Body of pancreas (tissue), 4 donors: Measurements from ENCODE around the gene ANTKMT. TPM values are rescaled to one million over a fixed set of nuclear protein-coding genes. Genes with fewer than 3 reads are reported as not detected.

ENCODE experiments used
- ATAC-seq: fragments of 150-250 bp; one replicate; pipeline ENCODE4 v1.9.1; 2016
- DNase-seq, 4 donors: peaks; one replicate each; pipeline ENCODE4 v3.0.0-alpha.2; 2019
- H3K27ac ChIP-seq, 4 donors: fragments of 200-600 bp; sonication (generic); 1 replicate in 3 of 4; 2 replicates in 1 of 4; pipeline versions ENCODE4 v1.5.1 to v1.6.1; 2016 to 2019; ENCODE audit warnings: mild to moderate bottlenecking in 1 of 4, mixed read lengths in 1 of 4, moderate library complexity in 1 of 4
- H3K27me3 ChIP-seq, 2 donors: fragments of 200-600 bp; sonication (generic); one replicate each; pipeline ENCODE4 v1.6.0; 2016; ENCODE audit warnings: mild to moderate bottlenecking in 1 of 2
- H3K36me3 ChIP-seq, 2 donors: fragments of 200-600 bp; sonication (generic); replicated peaks in 1 of 2; 2 replicates each; pipeline ENCODE4 v1.5.1; 2016; ENCODE audit warnings: low read depth in 2 of 2; ENCODE audit not compliant: insufficient read depth in 1 of 2
- H3K4me1 ChIP-seq: fragments of 200-600 bp; sonication (generic); one replicate; pipeline ENCODE4 v1.6.0; 2016
- H3K4me3 ChIP-seq, 2 donors: fragments of 200-600 bp; sonication (generic); 1 replicate in 1 of 2; 2 replicates in 1 of 2; pipeline ENCODE4 v1.5.1; 2016 to 2019
- H3K9me3 ChIP-seq, 3 donors: fragments of 200-600 bp; sonication (generic); 1 replicate in 2 of 3; 2 replicates in 1 of 3; pipeline ENCODE4 v1.5.1; 2016
- POLR2A ChIP-seq, 3 donors: fragments of 450-650 bp; IDR thresholded peaks; one replicate each; pipeline ENCODE4 v1.6.1; 2016; ENCODE audit warnings: antibody characterized with exemption in 3 of 3, mild to moderate bottlenecking in 2 of 3
- WGBS, 2 donors: methylation state at CpG; one replicate each; pipeline ENCODE4 v1.1.5; 2017; 5-methylcytosine and 5-hydroxymethylcytosine counted together
- intact Hi-C: fragments of 100-400 bp; cut with DNase I; formaldehyde crosslinking; loops from one replicate; pipeline ENCODE4 v1.15.1; 2023
- total RNA-seq, 2 donors: library from RNA; depleted of rRNA; stranded (reverse); fragments of >200 nt; gene quantifications; one replicate each; pipeline ENCODE4 v1.1.0, GENCODE V29; 2016
- TF ChIP-seq, protein P1 (sequence below), 7 experiments: fragments of 450-650 bp in 4 of 7; fragments of 200-600 bp in 3 of 7; sonication (generic) in 3 of 7; IDR thresholded peaks; one replicate each; pipeline ENCODE4 v1.5.1; 2016 to 2019; ENCODE audit warnings: antibody characterized with exemption in 7 of 7

The ANTKMT gene
- total RNA-seq, 2 donors from 2014 or later, result 71.6 to 189 TPM

DNA sequence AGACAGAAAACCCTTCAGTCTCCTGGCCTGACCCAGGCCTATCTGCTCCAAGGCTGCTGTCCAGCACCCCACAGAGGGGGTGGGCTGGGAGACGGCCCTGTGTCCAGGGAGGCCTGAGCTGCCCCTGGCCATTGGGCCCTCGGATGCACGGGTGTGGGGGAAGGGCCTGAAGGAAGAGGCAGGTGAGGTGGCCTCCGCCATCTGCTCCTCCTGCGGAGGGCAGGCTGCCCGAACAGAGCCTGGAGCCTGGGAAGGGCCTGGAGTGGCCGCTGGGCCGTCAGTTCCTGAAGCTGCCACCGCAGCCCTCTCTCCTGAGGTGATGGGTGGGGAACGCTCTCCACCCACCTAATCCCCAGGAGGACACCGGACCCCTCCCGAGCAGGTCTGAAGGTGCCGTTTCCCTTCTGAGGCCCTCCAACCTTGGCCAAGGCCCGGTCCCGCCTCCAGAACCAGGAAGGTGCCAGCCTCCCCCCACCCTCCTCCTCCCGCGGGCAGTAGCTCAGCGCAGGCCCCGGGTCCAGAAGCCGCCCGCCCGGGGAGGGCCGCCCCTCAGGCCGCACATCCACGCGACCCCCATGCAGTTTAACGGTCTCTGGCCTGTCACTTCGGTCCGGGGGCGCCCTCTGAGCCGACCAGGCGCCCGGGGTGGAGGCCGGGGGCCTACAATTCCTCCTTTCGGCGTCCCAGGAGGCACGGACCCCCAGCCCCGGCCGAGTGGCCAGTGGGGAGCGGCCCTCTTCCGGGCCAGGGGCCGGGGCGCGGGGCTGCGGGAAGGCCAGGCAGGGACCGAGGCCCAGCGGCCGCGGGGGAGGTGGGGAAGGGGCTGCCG lies 16.2 kb upstream of the ANTKMT start:
- WGBS, 2 donors, result 9 to 20% methylated on average over 2 to 45 of the region's 50 CpGs
- intact Hi-C loops, result loop anchor here (10.0 kb wide), 1 partner anchor 470 kb away; no protein-coding TSS in a partner anchor
- Histone ChIP-seq H3K9me3 (no peaks in the 10 kb centered on the region), H3K4me3 (no peak overlapping the region), H3K27ac (no peak overlapping the region), H3K4me1 (peaks cover 9% of the 10 kb centered on the region), H3K36me3 (no peaks in the 10 kb centered on the region), H3K27me3 (peaks cover 0 to 58% of the 10 kb centered on the region in 2 donors)
- ATAC-seq (no peak), DNase-seq (no peak)
- TF ChIP-seq, protein P1, sequence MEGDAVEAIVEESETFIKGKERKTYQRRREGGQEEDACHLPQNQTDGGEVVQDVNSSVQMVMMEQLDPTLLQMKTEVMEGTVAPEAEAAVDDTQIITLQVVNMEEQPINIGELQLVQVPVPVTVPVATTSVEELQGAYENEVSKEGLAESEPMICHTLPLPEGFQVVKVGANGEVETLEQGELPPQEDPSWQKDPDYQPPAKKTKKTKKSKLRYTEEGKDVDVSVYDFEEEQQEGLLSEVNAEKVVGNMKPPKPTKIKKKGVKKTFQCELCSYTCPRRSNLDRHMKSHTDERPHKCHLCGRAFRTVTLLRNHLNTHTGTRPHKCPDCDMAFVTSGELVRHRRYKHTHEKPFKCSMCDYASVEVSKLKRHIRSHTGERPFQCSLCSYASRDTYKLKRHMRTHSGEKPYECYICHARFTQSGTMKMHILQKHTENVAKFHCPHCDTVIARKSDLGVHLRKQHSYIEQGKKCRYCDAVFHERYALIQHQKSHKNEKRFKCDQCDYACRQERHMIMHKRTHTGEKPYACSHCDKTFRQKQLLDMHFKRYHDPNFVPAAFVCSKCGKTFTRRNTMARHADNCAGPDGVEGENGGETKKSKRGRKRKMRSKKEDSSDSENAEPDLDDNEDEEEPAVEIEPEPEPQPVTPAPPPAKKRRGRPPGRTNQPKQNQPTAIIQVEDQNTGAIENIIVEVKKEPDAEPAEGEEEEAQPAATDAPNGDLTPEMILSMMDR (IDR thresholded peaks at IDR 0.05), result no peak
- TF ChIP-seq POLR2A (IDR thresholded peaks at IDR 0.05), result no peak

DNA sequence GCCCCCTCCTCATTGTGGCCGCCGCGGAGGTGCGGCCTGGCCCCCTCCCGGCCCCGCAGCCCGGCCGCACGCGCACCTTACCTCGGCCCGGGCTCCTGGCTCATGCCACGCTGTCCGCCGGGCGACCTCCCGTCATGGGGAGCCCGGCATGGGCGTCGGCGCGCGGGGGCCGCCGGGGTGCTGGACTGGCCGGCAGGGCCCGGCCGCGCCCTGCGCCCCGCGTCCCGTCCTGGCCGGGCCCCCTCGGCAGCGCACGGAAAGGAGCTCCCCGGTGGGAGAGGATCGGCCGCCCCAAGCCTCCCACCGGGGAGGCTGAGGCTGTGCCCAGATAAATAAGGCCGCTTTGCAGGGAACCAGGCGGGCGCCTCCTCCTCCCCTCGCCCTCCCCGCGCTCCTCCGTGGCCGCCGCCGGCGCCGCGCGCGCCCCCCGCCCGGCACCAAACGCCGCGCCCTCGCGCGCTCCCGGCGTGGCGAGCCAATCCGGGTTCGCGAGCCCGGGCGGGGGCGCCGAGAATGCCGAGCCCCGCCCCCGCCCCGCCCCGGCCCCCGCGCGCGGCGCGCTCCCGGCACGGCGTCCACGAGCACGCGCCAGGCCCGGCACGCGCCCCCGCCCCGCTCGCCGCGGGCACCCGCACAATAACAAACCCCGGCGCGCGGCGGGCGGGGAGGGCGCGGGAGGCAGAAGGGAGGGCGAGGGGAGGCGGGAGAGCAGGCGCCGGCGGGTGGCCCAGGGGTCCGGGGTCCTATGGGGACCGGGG lies 15.3 kb upstream of the ANTKMT start, which contains the start of gene FBXL16:
Gene FBXL16, minus strand, starts transcription at position 371 of the 758 bp plus-strand sequence. CDS start 8,396 bp downstream, outside the sequence.
- intact Hi-C loops, result loop anchor here (10.0 kb wide), 1 partner anchor 469 kb away; no protein-coding TSS in a partner anchor
- ATAC-seq (no peak), DNase-seq (no peak)
- no peaks in the 10 kb centered on the region for H3K36me3 ChIP-seq
- WGBS, 2 donors, result 1% methylated on average over 85 of the region's 115 CpGs; no CpG with 5 or more reads in 1 of the 2 donors
- TF ChIP-seq, protein P1 (IDR thresholded peaks at IDR 0.05), result no peak
- no peak for TF ChIP-seq POLR2A (IDR thresholded peaks at IDR 0.05)
- H3K4me3 ChIP-seq, result no peak within 1 kb of the TSS
- H3K27me3 ChIP-seq, result peaks cover 0 to 65% of the 10 kb centered on the region in 2 donors
- peaks cover 6% of the 10 kb centered on the region for H3K4me1 ChIP-seq
- H3K27ac ChIP-seq, result no peak within 1 kb of the TSS
- H3K9me3 ChIP-seq, result no peaks in the 10 kb centered on the region

DNA sequence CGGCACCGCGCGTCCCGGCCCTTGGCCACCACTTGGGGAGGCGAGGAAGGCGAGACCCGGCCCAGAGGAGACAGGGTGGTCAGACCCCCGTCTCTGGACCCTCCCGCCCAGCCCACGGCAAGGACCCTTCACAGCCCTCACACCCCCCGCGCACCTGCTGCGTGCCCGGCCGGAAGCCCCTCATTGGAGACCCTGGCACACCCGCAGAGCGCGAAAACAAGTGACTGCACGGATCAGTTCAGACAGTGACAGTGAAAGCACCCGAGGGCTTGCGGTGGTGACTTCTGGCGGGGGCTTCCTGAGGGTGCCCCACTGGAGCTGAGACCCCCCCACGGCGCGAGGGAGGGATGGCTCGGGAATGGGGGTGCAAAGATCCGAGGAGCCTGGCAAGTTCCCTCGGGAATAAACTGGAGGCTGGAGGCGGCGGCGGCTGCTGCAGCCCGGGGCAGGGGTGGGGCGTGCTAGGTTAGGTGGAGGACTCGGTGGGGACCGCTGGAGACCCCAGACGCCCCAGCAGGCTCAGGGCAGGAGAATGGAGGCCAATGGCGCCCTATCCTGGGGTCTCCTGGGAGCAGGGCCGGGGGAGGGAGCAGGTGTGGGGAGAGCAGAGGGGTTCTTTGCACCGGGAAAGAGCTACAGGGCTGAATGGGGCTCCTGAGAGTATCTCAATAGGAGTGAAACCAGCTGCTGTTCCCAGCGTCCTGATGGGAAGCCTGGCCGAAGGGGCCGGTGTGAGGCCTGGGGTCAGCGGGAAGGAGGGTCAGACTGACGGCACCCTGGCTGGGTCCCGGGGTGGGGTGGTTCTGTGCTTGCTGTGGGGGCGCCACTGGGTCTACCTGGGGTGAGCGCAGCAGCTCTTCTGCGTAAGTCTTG lies 14.5 kb upstream of the ANTKMT start:
- Histone ChIP-seq H3K27me3 (peaks cover 0 to 65% of the 10 kb centered on the region in 2 donors), H3K4me3 (no peak overlapping the region), H3K4me1 (peaks cover 2% of the 10 kb centered on the region), H3K36me3 (no peaks in the 10 kb centered on the region), H3K27ac (no peak overlapping the region), H3K9me3 (no peaks in the 10 kb centered on the region)
- intact Hi-C loops, result loop anchor here (10.0 kb wide), 1 partner anchor 468 kb away; no protein-coding TSS in a partner anchor
- DNase-seq (no peak), ATAC-seq (no peak)
- TF ChIP-seq POLR2A (IDR thresholded peaks at IDR 0.05), result no peak
- TF ChIP-seq, protein P1 (IDR thresholded peaks at IDR 0.05), result no peak
- 0 to 4% methylated on average over 13 to 49 of the region's 49 CpGs for WGBS, 2 donors

DNA sequence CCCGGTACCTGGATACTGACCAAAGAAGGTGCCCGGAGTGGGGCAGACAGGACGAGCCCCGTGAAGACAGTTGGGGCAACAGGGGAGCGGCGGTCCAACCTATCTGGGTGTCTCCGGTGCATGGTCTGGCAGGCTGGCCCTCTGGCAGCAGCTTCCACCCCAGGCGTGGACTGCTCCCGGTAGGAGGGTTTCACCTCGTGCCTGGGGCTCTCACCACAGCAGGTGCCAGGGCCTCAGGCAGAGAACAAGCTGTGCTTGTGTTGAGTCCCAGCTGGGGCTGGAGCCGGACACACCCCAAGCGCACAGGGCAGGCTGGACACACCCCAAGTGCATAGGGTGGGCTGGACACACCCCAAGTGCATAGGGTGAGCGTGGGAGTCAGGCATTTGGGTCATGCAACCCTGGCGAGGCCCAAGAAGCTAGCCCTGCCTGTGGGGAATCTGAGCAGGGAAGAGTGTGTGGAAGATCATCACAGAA lies 13.8 kb upstream of the ANTKMT start:
- TF ChIP-seq POLR2A (IDR thresholded peaks at IDR 0.05), result no peak
- TF ChIP-seq, protein P1 (IDR thresholded peaks at IDR 0.05), result no peak
- DNase-seq (no peak), ATAC-seq (no peak)
- H3K27ac ChIP-seq, result no peak overlapping the region
- WGBS, 2 donors, result 20 to 22% methylated on average over 4 to 14 of the region's 14 CpGs
- peaks cover 6% of the 10 kb centered on the region for H3K4me1 ChIP-seq
- H3K36me3 ChIP-seq, result no peaks in the 10 kb centered on the region
- H3K27me3 ChIP-seq, result peaks cover 0 to 58% of the 10 kb centered on the region in 2 donors
- intact Hi-C loops, result loop anchor here (10.0 kb wide), 1 partner anchor 468 kb away; no protein-coding TSS in a partner anchor
- H3K4me3 ChIP-seq, result no peak overlapping the region
- no peaks in the 10 kb centered on the region for H3K9me3 ChIP-seq
